Posterior cingulate gyrus (tissue), 11 donors: ENCODE measurements around the gene MTHFS.
"Not testable (repeated sequence)": the region's sequence is repeated elsewhere in the genome, so short reads cannot be mapped to it uniquely, and the experiment has no call there.

ENCODE experiments used
- DNase-seq, 10 donors: peaks; one replicate each; pipeline versions ENCODE4 v3.0.0 to v3.0.0-alpha.2; 2020 to 2021; ENCODE audit warnings: mixed read lengths in 3 of 10
- intact Hi-C: fragments of 100-400 bp; cut with DNase I; formaldehyde crosslinking; loops from one replicate; pipeline ENCODE4 v1.15.1; 2023

Gene MTHFS

DNA sequence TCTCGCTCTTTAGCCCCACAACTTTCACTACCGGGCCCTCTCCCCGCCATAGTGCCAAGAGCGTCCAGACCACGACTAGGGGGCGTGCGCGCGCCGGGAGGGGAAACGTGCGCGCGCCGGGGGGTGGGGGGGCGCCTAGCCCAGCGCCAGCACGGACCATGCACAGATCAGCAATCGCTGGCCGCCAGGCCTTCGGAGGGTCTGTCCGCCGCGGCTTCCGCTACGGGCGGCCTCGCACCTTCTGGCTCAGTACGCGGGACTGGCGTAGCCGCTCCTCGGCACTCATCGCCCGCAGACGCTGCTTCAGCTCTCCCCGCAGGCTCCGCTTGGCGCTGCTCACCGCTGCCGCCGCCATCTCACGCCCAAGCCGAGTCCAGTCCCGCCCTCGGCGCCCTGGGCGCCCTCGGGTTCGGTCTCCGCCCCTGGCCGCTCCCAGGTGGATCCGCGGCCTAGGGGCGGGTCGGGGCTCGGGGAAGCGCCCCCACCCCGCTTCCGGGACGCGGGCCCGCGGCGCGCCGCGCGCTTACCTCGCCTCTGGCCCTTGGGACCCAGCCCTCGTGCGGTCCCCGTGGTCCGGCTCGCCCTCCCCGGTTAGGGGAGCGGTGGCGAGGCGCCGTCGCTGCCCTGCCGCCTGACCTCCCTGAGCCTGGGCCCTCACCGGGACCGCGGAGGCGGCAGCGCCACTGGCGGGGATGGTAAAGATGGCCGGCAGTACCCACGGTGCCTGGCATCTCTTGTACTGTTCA lies at the start of gene MTHFS:
TSS of gene MTHFS (minus strand) at position 381 of the 746 bp plus-strand sequence. CDS start at position 355, 26 bp downstream.
- DNase-seq = peak; percentile 43 to 92 (median 60)
- intact Hi-C loops = loop anchor here (2.0 to 10.0 kb wide), 2 partner anchors 26 to 158 kb away; partner anchors contain the start of gene ZFAND6

DNA sequence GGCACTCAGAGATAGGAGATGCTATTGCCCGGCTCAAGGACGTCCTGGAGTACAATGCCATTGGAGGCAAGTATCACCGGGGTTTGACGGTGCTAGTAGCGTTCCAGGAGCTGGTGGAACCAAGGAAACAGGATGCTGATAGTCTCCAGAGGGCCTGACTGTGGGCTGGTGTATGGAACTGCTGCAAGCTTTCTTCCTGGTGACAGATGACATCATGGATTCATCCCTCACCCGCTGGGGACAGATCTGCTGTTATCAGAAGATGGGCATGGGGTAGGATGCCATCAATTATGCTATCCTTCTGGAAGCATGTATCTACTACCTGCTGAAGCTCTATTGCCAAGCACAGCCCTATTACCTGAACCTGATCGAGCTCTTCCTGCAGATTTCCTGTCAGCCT lies 47.8 kb upstream of the MTHFS start:
- DNase-seq = no peak
- intact Hi-C loops = no loop called here

DNA sequence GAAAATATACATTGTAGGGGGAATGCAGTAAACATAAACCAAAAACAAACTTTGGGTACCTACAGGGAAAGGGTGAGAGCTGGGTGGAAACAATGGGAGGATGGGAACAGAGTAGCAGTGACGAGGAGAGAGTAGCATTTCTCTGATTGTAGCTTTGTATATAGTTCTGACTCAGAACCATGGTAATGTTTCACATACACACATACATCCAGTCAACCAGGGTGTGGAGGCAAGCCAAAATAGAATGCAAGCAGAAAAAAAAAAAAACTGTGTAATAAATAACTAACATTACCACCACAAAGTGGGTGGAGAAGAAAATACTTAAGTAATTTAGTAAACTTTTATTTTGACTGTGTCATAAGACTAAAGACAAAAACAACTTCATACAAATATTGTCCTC lies 47.0 kb upstream of the MTHFS start:
- intact Hi-C loops = no loop called here
- DNase-seq = no peak

DNA sequence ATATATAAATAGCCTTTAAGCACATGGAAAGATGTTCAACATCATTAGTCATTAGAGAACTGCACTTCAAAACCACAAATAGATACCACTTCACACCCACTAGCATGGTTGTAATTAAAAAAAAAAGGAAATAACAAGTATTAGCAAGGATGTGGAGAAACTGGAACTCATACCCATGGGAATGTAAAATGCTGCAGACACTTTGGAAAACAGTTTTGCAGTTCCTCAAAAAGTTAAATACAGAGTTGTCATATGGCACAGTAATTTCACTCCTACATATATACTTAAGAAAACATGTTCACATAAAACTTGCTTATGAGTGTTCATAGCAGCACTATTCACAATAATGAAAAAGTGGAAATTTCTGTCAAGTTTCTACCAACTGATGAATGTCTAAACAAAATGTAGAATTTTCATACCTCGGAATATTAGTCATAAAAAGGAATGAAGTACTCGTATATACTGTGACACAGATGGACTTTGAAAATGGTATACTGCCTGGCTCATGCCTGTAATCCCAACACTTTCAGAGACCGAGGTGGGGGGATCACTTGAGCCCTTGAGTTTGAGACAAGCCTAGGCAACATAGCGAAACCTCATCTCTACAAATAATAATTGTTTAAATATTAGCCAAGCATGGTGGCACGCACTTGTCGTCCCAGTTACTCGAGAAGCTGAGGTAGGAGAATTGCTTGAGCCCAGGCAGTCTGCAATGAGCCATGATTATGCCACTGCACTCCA lies 46.1 kb upstream of the MTHFS start:
- intact Hi-C loops = no loop called here
- no peak for DNase-seq

DNA sequence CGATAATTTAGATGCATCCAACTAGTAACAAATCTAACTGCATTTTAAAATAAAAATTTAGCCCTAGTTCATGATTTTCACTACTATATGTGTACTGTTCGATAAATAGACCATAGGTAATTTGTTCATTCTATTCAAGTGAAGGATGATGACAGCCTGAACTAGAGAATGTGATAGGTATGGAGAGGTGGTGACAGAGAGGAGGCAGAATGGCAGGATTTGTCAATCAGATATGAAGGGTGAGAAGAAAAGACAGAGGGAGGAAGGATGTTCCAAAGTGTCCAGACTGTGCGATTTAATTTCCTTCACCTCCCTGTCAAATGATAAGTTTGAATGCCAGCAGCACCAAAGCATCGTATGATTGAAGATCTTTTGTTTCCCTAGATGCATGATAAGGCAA lies 42.6 kb upstream of the MTHFS start:
- intact Hi-C loops = no loop called here

GRCh38 chr15:79938143-79938542 lies 41.3 kb upstream of the MTHFS start:
- DNase-seq = no peak
- intact Hi-C loops = no loop called here

More for the DNA sequence above, 42.6 kb upstream of the MTHFS start:
- DNase-seq = no peak

GRCh38 chr15:79935556-79936201 lies 38.9 kb upstream of the MTHFS start:
- intact Hi-C loops, DNase-seq: not testable (repeated sequence)

DNA sequence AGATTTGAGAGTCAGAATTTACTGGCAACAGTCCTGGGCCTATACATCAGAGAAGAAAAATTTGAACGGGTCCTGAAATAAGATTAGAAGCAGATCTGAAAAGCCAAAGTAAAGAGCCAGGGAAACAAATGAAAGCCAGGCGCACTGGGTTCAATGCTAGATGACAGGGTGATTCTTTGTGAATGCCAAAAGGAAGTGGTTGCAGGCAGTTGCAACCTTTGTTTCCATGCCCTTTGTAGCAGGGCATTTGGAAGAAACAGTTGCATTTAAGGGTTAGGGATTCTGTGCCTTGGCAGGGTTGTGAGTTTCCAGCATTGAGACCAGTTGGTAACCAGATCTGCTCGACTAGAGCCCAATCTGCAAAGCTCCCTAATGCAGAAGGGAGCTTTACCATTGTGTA lies 36.4 kb upstream of the MTHFS start:
- intact Hi-C loops = no loop called here
- no peak for DNase-seq

- DNase-seq = no peak
- intact Hi-C loops = no loop called here
These were observed 35.6 kb upstream of the MTHFS start for GRCh38 chr15:79932447-79932846.

DNA sequence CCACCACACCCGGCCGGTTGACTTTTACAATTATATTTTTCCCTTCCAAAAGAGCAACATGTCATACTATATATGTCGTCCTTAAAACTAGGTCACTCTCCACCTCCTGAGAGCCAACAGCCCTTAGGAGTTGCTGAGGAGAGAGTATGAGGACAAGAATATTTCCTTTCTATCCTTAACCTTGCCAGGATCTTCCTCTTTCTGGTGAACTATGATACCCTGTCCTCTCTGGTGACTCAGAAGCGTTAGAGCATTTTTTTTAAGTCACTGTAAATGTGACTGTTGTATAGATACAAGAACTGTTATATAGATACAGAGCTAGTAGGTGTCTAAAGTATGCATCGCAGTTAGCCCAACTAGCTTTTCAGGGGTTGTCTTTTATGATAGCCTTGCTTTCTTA lies 33.7 kb upstream of the MTHFS start:
- intact Hi-C loops = no loop called here
- DNase-seq = no peak

GRCh38 chr15:79929412-79929811 lies 32.6 kb upstream of the MTHFS start:
- intact Hi-C loops = no loop called here
- no peak for DNase-seq

DNA sequence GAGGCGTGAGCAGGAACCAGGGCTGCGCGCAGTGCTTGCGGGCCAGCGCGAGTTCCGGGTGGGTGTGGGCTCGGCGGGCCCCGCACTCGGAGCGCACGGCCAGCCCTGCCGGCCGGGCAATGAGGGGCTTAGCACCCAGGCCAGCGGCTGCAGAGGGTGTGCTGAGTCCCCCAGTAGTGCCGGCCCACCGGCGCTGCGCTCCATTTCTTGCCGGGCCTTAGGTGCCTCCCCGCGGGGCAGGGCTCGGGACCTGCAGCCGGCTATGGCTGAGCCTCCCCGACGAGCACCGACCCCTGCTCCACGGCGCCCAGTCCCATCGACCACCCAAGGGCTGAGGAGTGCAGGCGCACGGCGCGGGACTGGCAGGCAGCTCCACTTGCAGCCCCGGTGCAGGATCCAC lies 29.3 kb upstream of the MTHFS start:
- intact Hi-C loops, DNase-seq: not testable (repeated sequence)

- no peak for DNase-seq
- intact Hi-C loops = no loop called here
These were observed 27.6 kb upstream of the MTHFS start for GRCh38 chr15:79924379-79924778.

DNA sequence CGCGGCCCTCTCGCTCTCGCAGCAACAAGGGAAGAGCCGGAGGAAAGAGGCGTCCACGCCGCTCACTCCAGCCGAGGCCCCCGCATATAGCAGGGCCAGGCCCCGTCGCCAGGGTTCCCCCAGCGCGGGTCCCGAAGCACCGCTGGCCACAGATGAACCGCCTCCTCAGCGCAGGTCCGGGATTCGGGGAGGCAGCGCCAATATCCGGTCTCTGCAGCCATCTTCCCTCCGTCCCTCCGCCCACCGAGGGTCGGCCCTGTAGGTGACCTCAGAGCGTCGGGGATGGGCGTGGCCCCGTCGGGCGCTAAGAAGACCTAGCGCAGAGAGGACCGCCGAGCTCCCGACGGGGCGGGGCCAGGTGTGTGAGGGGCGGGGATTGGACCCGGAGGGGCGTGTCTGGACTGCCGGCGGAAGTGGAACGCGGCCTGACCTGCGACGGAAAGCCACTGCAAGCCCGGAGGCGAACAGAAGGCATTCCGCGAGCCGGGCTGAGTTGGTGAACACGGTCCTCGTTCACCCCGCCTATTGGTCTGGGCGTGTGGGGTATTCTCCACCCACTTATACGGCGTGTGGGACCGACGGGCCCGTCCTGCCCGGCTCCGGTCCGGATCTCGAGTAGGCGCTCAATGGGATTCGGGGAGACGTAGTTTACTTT lies 26.8 kb upstream of the MTHFS start:
- DNase-seq = peak; percentile 65 to 97 (median 80)
- intact Hi-C loops = loop anchor here (2.0 kb wide), 1 partner anchor 27 kb away; the partner anchor contains the start of gene MTHFS

- peak; percentile 21 to 90 (median 38) for DNase-seq
- intact Hi-C loops = loop anchor here (2.0 kb wide), 1 partner anchor 26 kb away; the partner anchor contains the start of gene MTHFS
These were observed 26.3 kb upstream of the MTHFS start for GRCh38 chr15:79923079-79923514.

DNA sequence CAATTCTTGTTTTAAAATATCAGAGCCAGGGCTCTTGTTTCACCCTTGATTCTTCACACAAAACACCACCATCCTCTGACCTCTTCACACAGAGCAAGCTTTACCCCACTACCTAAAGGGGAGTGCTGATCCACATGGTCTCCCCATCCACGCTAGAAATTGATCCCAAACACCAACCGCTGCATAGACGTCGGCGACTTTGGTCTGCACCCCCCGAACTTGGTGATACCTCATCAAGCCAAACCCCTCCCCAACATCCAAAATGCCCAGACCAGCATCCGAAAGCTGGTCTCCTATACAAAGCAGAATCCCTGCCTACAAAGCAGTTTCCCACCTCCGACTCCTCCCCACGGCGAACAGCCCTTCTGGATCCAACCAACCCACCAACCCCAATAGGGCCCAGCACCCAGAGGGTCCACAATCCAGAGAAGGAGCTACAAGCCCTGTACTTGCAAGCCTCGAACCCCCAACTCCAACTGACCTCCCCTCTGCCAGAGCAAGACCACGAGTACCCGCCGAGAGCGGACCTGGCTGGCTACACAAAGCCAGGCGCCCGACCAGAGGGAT lies 25.8 kb upstream of the MTHFS start:
- intact Hi-C loops = loop anchor here (2.0 kb wide), 1 partner anchor 26 kb away; the partner anchor contains the start of gene MTHFS
- DNase-seq = peak in 2 of 10 donors; percentile 25 to 84

DNA sequence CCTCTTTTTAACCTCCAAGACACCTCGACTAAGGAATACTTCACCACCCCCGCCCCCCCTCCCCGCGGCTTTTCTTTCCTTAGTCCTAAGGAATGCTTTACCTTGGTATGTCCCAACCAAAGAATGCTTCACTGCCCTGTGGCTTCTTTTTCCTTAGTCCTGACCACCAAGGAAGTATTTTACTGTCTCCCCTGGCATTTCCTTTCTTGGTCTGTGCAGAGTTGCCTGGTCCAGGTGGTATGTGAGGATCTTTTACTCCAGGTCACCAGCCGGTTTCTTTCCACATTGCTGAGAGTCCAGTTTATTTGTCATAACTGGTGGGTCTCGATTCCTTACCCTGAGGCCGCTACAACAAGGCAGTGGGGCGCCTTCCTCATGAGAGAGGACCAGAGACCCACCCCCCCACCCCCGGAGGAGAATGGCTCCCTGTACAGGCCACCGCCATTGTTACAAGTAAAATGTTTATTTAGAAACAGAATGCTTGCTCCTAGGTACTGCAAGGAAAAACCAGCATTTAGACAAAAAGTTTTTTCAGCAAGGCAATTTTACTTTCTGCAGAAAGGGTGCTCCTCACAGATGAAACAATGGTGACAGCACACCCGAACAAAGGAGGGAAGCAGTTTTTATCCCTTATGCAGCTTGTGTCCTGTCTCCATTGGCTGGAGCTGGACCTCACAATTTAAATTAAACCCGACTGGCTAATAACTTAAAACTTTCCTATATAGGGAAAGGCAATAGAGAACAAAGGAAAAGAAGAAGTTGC lies 23.1 kb upstream of the MTHFS start:
- no peak for DNase-seq
- intact Hi-C loops = no loop called here

GRCh38 chr15:79919090-79919748 lies 22.4 kb upstream of the MTHFS start:
- intact Hi-C loops = no loop called here
- no peak for DNase-seq

DNA sequence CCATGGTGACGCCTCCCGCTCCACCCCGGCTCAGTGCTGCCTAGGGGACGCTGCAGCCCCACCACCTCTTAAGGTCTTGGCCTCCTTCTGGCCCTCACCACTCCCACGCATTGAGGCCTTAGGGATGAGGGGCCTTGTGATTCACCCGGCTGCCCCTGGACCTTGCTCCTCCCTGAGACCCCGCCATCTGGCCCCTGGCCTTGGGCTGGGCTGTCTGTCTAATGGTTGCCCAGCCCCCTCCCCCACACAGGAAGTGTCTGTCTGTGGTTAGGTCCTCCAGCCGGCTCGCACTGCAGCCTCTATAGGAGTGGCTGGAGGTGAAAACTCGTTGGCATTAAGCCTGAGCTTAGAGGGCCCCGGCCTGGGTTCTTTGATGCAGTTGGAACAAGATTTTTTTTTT lies 21.5 kb upstream of the MTHFS start:
- DNase-seq = no peak
- intact Hi-C loops = no loop called here
